K562 (cell line): ENCODE data around the gene ARHGAP42. TPM values are rescaled to one million over a fixed set of nuclear protein-coding genes. Genes with fewer than 3 reads are reported as not detected.

Source experiments
- ATAC-seq: fragments of 200-7000 bp; cut with Tn5 transposase; 3 replicates; pipeline ENCODE4 v1.9.1; 2020; ENCODE audit warnings: moderate library complexity
- BruUV-seq: library from RNA; stranded (reverse); fragments of 400-500 nt; replicated peaks from 2 replicates; lab custom pipeline; 2021; lab: Mats Ljungman, UMichigan
- CTCF ChIA-PET: fragments of 300-600 bp; formaldehyde crosslinking; extraction: SDS; loops from one replicate; lab custom pipeline; 2021; ENCODE audit warnings: low intra/inter-chr PET ratio; lab: Yijun Ruan, JAX
- POLR2A ChIA-PET: fragments of 300-600, 350-650 bp; sonication (Branson Sonifier 250); formaldehyde crosslinking; extraction: SDS; loops from one replicate; lab custom pipeline; 2021; ENCODE audit warnings: antibody characterized with exemption, inconsistent platforms; lab: Yijun Ruan, JAX
- DNase-seq, 4 experiments: peaks; one replicate each; pipeline versions ENCODE4 v3.0.0 to v3.0.0-alpha.2; 2011 to 2018; ENCODE audit warnings: low spot score in 3 of 4, mixed read lengths in 3 of 4; ENCODE audit errors: extremely low read depth in 1 of 4
- FAIRE-seq: peaks from 2 replicates; lab custom pipeline; 2011; peaks lifted over from hg19 to GRCh38; lab: Jason Lieb, UNC
- H2AFZ ChIP-seq: 2 replicates; pipeline ENCODE4 v1.6.0; 2011; ENCODE audit warnings: low read depth, low read length, control low read depth, inconsistent platforms
- H3K27ac ChIP-seq: fragments of 200-600 bp; 3 replicates; pipeline ENCODE4 v1.8.0; 2011; ENCODE audit warnings: low read depth, mild to moderate bottlenecking, control low read depth, inconsistent platforms, low read length, moderate library complexity, mixed read lengths; ENCODE audit errors: extremely low read depth
- H3K27me3 ChIP-seq, 2 experiments: fragments of 300-600 bp in 1 of 2; 2 replicates in 1 of 2; 3 replicates in 1 of 2; pipeline versions ENCODE4 v1.6.0 to v1.8.0; 2011; ENCODE audit warnings: inconsistent platforms in 2 of 2, low read length in 2 of 2, mild to moderate bottlenecking in 1 of 2, mixed read lengths in 1 of 2, moderate library complexity in 1 of 2; ENCODE audit not compliant: control insufficient read depth in 2 of 2, insufficient read depth in 2 of 2
- H3K36me3 ChIP-seq: fragments of 300-600 bp; 3 replicates; pipeline ENCODE4 v1.8.0; 2011; ENCODE audit warnings: mild to moderate bottlenecking, low read length, inconsistent platforms; ENCODE audit not compliant: control insufficient read depth, insufficient read depth
- H3K4me1 ChIP-seq, 2 experiments: fragments of 200-600 bp in 1 of 2; replicated peaks in 1 of 2; 2 replicates in 1 of 2; 3 replicates in 1 of 2; pipeline versions ENCODE4 v1.5.1 to v1.8.0; 2011; ENCODE audit warnings: inconsistent platforms in 2 of 2, low read length in 2 of 2, mild to moderate bottlenecking in 1 of 2, mixed read lengths in 1 of 2, moderate library complexity in 1 of 2; ENCODE audit not compliant: control insufficient read depth in 2 of 2, insufficient read depth in 2 of 2
- H3K4me2 ChIP-seq: 2 replicates; pipeline ENCODE4 v1.6.1; 2011; ENCODE audit warnings: low read length, control low read depth, inconsistent platforms, mixed read lengths; ENCODE audit not compliant: insufficient read depth
- H3K4me3 ChIP-seq: fragments of 200-600 bp; sonication (generic), shearing (Covaris generic); 2 replicates; pipeline ENCODE4 v1.5.1; 2016; ENCODE audit warnings: control low read depth, inconsistent platforms
- H3K79me2 ChIP-seq: fragments of 200-600 bp; 3 replicates; pipeline ENCODE4 v1.8.0; 2011; ENCODE audit warnings: low read length, inconsistent platforms; ENCODE audit not compliant: control insufficient read depth, insufficient read depth
- H3K9ac ChIP-seq, 2 experiments: 2 replicates each; pipeline versions ENCODE4 v1.6.0 to v1.6.1; 2011; ENCODE audit warnings: low read depth in 2 of 2, low read length in 2 of 2, control low read depth in 1 of 2, inconsistent platforms in 1 of 2, mild to moderate bottlenecking in 1 of 2, mixed read lengths in 1 of 2; ENCODE audit not compliant: insufficient read depth in 1 of 2
- H3K9me1 ChIP-seq: one replicate; pipeline ENCODE4 v1.6.0; 2011; ENCODE audit warnings: inconsistent platforms, mild to moderate bottlenecking, low read length, moderate library complexity; ENCODE audit not compliant: control insufficient read depth, insufficient read depth
- H3K9me3 ChIP-seq: replicated peaks from 2 replicates; pipeline ENCODE4 v1.5.1; 2011; ENCODE audit warnings: low read depth, low read length, inconsistent platforms; ENCODE audit not compliant: control insufficient read depth, insufficient read depth
- H4K20me1 ChIP-seq: replicated peaks from 2 replicates; pipeline ENCODE4 v1.6.1; 2011; ENCODE audit warnings: low read length, inconsistent platforms, mixed read lengths; ENCODE audit not compliant: control insufficient read depth, insufficient read depth
- E2F8 ChIP-seq: fragments of 450-650 bp; IDR thresholded peaks from 2 replicates; pipeline ENCODE4 v1.7.1; 2018; ENCODE audit warnings: mild to moderate bottlenecking, low read depth; ENCODE audit not compliant: partially characterized antibody
- WGBS: fragments of 100-300 bp; shearing (Covaris generic); methylation state at CpG from one replicate; pipeline ENCODE4 v1.1.6; 2016; ENCODE audit warnings: low coverage, mixed read lengths; ENCODE audit not compliant: insufficient coverage; ENCODE audit errors: missing lambda C conversion rate; 5-methylcytosine and 5-hydroxymethylcytosine counted together
- in situ Hi-C: fragments of 300-500 bp; cut with MboI; formaldehyde crosslinking; loops from 4 replicates; pipeline ENCODE4 v1.15.0; 2018; ENCODE audit warnings: inconsistent platforms, mixed read lengths
- intact Hi-C: fragments of 100-400 bp; cut with micrococcal nuclease; formaldehyde crosslinking; loops from 2 replicates; pipeline ENCODE4 v1.14.2; 2022
- polyA plus RNA-seq, 8 experiments: library from polyadenylated mRNA; depleted of rRNA in 4 of 8; stranded (reverse) in 5 of 8; unstranded in 3 of 8; fragments of >200 nt; fragmentation: Nextera tagmentation in 2 of 8; fragmentation: Illumina TruSeq in 1 of 8; extraction: Ambion mirVana in 2 of 8; extraction: Trizol in 1 of 8; gene quantifications; 2 replicates each; pipeline versions ENCODE4 v1.2.1 to v1.2.3, GENCODE V29; 2011 to 2014; ENCODE audit warnings: inconsistent platforms in 1 of 8, missing spikeins in 1 of 8
- total RNA-seq, 7 experiments: library from RNA; depleted of rRNA in 6 of 7; stranded (reverse); fragments of >200 nt in 6 of 7; fragmentation: Illumina TruSeq in 2 of 7; extraction: Trizol in 2 of 7; gene quantifications; 2 replicates each; pipeline versions ENCODE4 v1.2.1 to v1.2.3, GENCODE V29; 2011 to 2021; ENCODE audit warnings: low replicate concordance in 1 of 7

ARHGAP42 gene
- total and polyA plus RNA-seq, 9 of the 15 experiments (the other 6 are each of a cell fraction or from before 2014, with no cell fraction given) = 0.95 to 6.1 (median 2.4) TPM

GRCh38 chr11:100910808-100911207, 223.7 kb downstream of the ARHGAP42 start:
- no peaks in the 10 kb centered on the region for H3K79me2 ChIP-seq
- no peak for TF ChIP-seq E2F8
- no peak overlapping the region for H3K9ac ChIP-seq
- H3K27me3 ChIP-seq = no peaks in the 10 kb centered on the region
- no peak overlapping the region for H2AFZ ChIP-seq
- no peak overlapping the region for H3K4me3 ChIP-seq
- H3K9me1 ChIP-seq = no peaks in the 10 kb centered on the region
- intact Hi-C loops = no loop called here
- H4K20me1 ChIP-seq = no peaks in the 10 kb centered on the region
- WGBS = 50% methylated on average over 1 of the region's 1 CpG
- no peak overlapping the region for H3K4me2 ChIP-seq
- ATAC-seq (no peak), DNase-seq (no peak), FAIRE-seq (no peak)
- H3K4me1 ChIP-seq = no peaks in the 10 kb centered on the region
- CTCF ChIA-PET = no interaction called here
- POLR2A ChIA-PET = no interaction called here
- in situ Hi-C loops = no loop called here
- BruUV-seq = no TSS peak
- no peaks in the 10 kb centered on the region for H3K36me3 ChIP-seq
- H3K9me3 ChIP-seq = no peaks in the 10 kb centered on the region
- no peak overlapping the region for H3K27ac ChIP-seq
